Testis (tissue), 3 donors: Measurements from ENCODE around the gene VPREB1. TPM values are rescaled to one million over a fixed set of nuclear protein-coding genes. Genes with fewer than 3 reads are reported as not detected.
"Not testable (repeated sequence)": the region's sequence is repeated elsewhere in the genome, so short reads cannot be mapped to it uniquely, and the experiment has no call there.

Source experiments
- DNase-seq: peaks from one replicate; pipeline ENCODE4 v3.0.0-alpha.2; 2019
- H3K27ac ChIP-seq, 2 donors: fragments of 200-600 bp; sonication (generic); one replicate each; pipeline ENCODE4 v1.5.1; 2019
- H3K27me3 ChIP-seq: fragments of 200-600 bp; sonication (generic); one replicate; pipeline ENCODE4 v1.5.1; 2019
- H3K36me3 ChIP-seq: fragments of 200-600 bp; sonication (generic); one replicate; pipeline ENCODE4 v1.5.1; 2017; ENCODE audit warnings: low read depth; ENCODE audit errors: missing control alignments
- H3K4me1 ChIP-seq: fragments of 200-600 bp; sonication (generic); one replicate; pipeline ENCODE4 v1.5.1; 2019
- H3K4me3 ChIP-seq, 2 donors: fragments of 200-600 bp; sonication (generic); one replicate each; pipeline ENCODE4 v1.5.1; 2017 to 2019
- H3K9me3 ChIP-seq: fragments of 200-600 bp; sonication (generic); one replicate; pipeline ENCODE4 v1.5.1; 2017
- POLR2A ChIP-seq: fragments of 450-650 bp; IDR thresholded peaks from one replicate; pipeline ENCODE4 v1.6.1; 2017; ENCODE audit warnings: antibody characterized with exemption, mild to moderate bottlenecking, moderate library complexity
- WGBS, 2 donors: methylation state at CpG; one replicate each; pipeline ENCODE4 v1.1.5; 2018; 5-methylcytosine and 5-hydroxymethylcytosine counted together
- intact Hi-C: fragments of 100-400 bp; cut with DNase I; formaldehyde crosslinking; loops from one replicate; pipeline ENCODE4 v1.15.1; 2023; ENCODE audit warnings: low total_unique reads
- polyA plus RNA-seq: library from polyadenylated mRNA; stranded (reverse); fragments of 350-450 nt; fragmentation: Illumina TruSeq; extraction: RNeasy Lipid Tissue Mini Kit (QIAGEN cat#74804); gene quantifications from one replicate; pipeline ENCODE4 v1.2.3, GENCODE V29; 2014; ENCODE audit warnings: low read depth, low replicate concordance; ENCODE audit not compliant: insufficient read depth
- total RNA-seq, 2 donors: library from RNA; depleted of rRNA; stranded (reverse); fragments of >200 nt; gene quantifications; one replicate each; pipeline ENCODE4 v1.2.3, GENCODE V29; 2016
- TF ChIP-seq, protein P1 (sequence below), 3 experiments: fragments of 450-650 bp in 2 of 3; fragments of 200-600 bp in 1 of 3; sonication (generic) in 1 of 3; IDR thresholded peaks; one replicate each; pipeline ENCODE4 v1.5.1; 2016 to 2019; ENCODE audit warnings: antibody characterized with exemption in 3 of 3, mild to moderate bottlenecking in 2 of 3, moderate library complexity in 1 of 3

The VPREB1 gene
- total and polyA plus RNA-seq, 3 donors from 2014 or later, result not detected

GRCh38 chr22:22208652-22209051 is 35.9 kb upstream of the VPREB1 start:
- no peak for DNase-seq
- Histone ChIP-seq H3K36me3 (no peaks in the 10 kb centered on the region), H3K27me3 (no peaks in the 10 kb centered on the region), H3K4me1 (no peaks in the 10 kb centered on the region), H3K9me3 (no peaks in the 10 kb centered on the region), H3K27ac (no peak overlapping the region), H3K4me3 (no peak overlapping the region)
- TF ChIP-seq, protein P1, sequence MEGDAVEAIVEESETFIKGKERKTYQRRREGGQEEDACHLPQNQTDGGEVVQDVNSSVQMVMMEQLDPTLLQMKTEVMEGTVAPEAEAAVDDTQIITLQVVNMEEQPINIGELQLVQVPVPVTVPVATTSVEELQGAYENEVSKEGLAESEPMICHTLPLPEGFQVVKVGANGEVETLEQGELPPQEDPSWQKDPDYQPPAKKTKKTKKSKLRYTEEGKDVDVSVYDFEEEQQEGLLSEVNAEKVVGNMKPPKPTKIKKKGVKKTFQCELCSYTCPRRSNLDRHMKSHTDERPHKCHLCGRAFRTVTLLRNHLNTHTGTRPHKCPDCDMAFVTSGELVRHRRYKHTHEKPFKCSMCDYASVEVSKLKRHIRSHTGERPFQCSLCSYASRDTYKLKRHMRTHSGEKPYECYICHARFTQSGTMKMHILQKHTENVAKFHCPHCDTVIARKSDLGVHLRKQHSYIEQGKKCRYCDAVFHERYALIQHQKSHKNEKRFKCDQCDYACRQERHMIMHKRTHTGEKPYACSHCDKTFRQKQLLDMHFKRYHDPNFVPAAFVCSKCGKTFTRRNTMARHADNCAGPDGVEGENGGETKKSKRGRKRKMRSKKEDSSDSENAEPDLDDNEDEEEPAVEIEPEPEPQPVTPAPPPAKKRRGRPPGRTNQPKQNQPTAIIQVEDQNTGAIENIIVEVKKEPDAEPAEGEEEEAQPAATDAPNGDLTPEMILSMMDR (IDR thresholded peaks at IDR 0.05), result no peak
- no peak for TF ChIP-seq POLR2A
- intact Hi-C loops, result no loop called here
- WGBS, 2 donors, result 61 to 73% methylated on average over 2 of the region's 2 CpGs

- intact Hi-C loops, H3K27me3 ChIP-seq, H3K27ac ChIP-seq, DNase-seq, H3K4me1 ChIP-seq, H3K9me3 ChIP-seq, H3K4me3 ChIP-seq, H3K36me3 ChIP-seq: not testable (repeated sequence)
- WGBS, 2 donors, result 89 to 91% methylated on average over 14 of the region's 14 CpGs
These were observed 35.4 kb upstream of the VPREB1 start for GRCh38 chr22:22209080-22209640.

- H3K9me3 ChIP-seq, result no peaks in the 10 kb centered on the region
- TF ChIP-seq, protein P1 (IDR thresholded peaks at IDR 0.05), result no peak
- TF ChIP-seq POLR2A, result no peak
- DNase-seq, result no peak
- H3K27ac ChIP-seq, result no peak overlapping the region
- no peak overlapping the region for H3K4me3 ChIP-seq
- H3K4me1 ChIP-seq, result no peaks in the 10 kb centered on the region
- H3K36me3 ChIP-seq, result no peaks in the 10 kb centered on the region
- 74 to 81% methylated on average over 4 of the region's 4 CpGs for WGBS, 2 donors
- intact Hi-C loops, result no loop called here
- H3K27me3 ChIP-seq, result no peaks in the 10 kb centered on the region
These were observed 34.2 kb upstream of the VPREB1 start for GRCh38 chr22:22210375-22210774.

- Histone ChIP-seq H3K27me3 (no peaks in the 10 kb centered on the region), H3K36me3 (no peaks in the 10 kb centered on the region), H3K4me3 (no peak overlapping the region), H3K9me3 (no peaks in the 10 kb centered on the region), H3K27ac (no peak overlapping the region), H3K4me1 (no peaks in the 10 kb centered on the region)
- intact Hi-C loops, result no loop called here
- WGBS, 2 donors, result 73 to 81% methylated on average over 11 to 13 of the region's 13 CpGs
- no peak for TF ChIP-seq POLR2A
- DNase-seq, result no peak
These were observed 33.4 kb upstream of the VPREB1 start for GRCh38 chr22:22210889-22211833.

DNA sequence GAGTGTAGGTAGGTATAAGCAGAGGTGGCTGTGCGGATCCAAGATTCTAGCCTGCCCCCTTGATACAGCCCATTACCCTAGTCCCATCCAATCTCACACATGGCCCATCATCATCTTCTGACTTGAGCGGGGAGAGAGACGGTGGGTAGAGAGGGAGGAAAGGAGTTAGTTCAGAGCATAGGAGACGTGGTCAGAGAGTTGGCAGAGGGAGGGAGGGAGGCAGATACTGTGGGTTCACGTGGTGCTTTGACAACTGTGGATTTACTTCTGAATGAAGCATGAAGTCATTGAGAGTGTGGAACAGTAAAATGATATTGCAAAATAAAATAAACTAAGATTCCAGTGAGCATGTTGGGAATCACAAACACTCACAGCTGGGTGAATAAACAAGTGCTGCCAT is 31.4 kb upstream of the VPREB1 start:
- intact Hi-C loops, result no loop called here
- Histone ChIP-seq H3K9me3 (no peaks in the 10 kb centered on the region), H3K27me3 (no peaks in the 10 kb centered on the region), H3K4me1 (no peaks in the 10 kb centered on the region), H3K36me3 (no peaks in the 10 kb centered on the region), H3K27ac (no peak overlapping the region), H3K4me3 (no peak overlapping the region)
- TF ChIP-seq POLR2A, result no peak
- TF ChIP-seq, protein P1 (IDR thresholded peaks at IDR 0.05), result no peak
- 60 to 71% methylated on average over 5 of the region's 5 CpGs for WGBS, 2 donors
- DNase-seq, result no peak
